SU-DHL-6 (cell line): ENCODE measurements around the gene TWIST2.

Source experiments
- H2AFZ ChIP-seq: fragments of 200-600 bp; sonication (generic); 2 replicates; pipeline ENCODE4 v1.6.1; 2014; ENCODE audit warnings: low read depth, mild to moderate bottlenecking, moderate library complexity, mixed read lengths, antibody characterized with exemption, low read length; ENCODE audit not compliant: severe bottlenecking
- H3F3A ChIP-seq: fragments of 200-600 bp; shearing (Covaris generic); 2 replicates; pipeline ENCODE4 v1.6.0; 2016; ENCODE audit warnings: antibody characterized with exemption, mild to moderate bottlenecking; ENCODE audit not compliant: insufficient read depth
- H3K27ac ChIP-seq: fragments of 200-600 bp; sonication (generic); 2 replicates; pipeline ENCODE4 v1.5.1; 2016; ENCODE audit warnings: low read depth, mild to moderate bottlenecking, low read length, moderate library complexity, mixed read lengths
- H3K27me3 ChIP-seq: fragments of 200-600 bp; sonication (generic), shearing (Covaris generic); 2 replicates; pipeline ENCODE4 v1.6.0; 2014; ENCODE audit warnings: mild to moderate bottlenecking, low read length
- H3K36me3 ChIP-seq: fragments of 200-600 bp; sonication (generic); 2 replicates; pipeline ENCODE4 v1.6.1; 2014; ENCODE audit warnings: mild to moderate bottlenecking, low read length, mixed read lengths
- H3K4me2 ChIP-seq: fragments of 300-600, 200-600 bp; shearing (Covaris generic), sonication (generic); 2 replicates; pipeline ENCODE4 v1.6.0; 2014; ENCODE audit warnings: low read length, low read depth, mild to moderate bottlenecking; ENCODE audit not compliant: poor library complexity, severe bottlenecking
- H3K4me3 ChIP-seq: fragments of 200-600 bp; sonication (generic); 2 replicates; pipeline ENCODE4 v1.5.1; 2014; ENCODE audit warnings: antibody characterized with exemption, low read length, mild to moderate bottlenecking, mixed read lengths; ENCODE audit not compliant: insufficient read depth, poor library complexity, severe bottlenecking
- H3K79me2 ChIP-seq: fragments of 200-600 bp; sonication (generic); 2 replicates; pipeline ENCODE4 v1.6.1; 2014; ENCODE audit warnings: mild to moderate bottlenecking, low read length, moderate library complexity; ENCODE audit not compliant: insufficient read depth
- H3K9ac ChIP-seq: fragments of 200-600 bp; sonication (generic); 2 replicates; pipeline ENCODE4 v1.7.0; 2014; ENCODE audit warnings: mild to moderate bottlenecking, low read length
- H3K9me2 ChIP-seq: fragments of 200-600 bp; sonication (generic); replicated peaks from 2 replicates; pipeline ENCODE4 v1.6.1; 2014; ENCODE audit warnings: low read length; ENCODE audit not compliant: insufficient read depth
- H3K9me3 ChIP-seq: fragments of 200-600 bp; sonication (generic); 2 replicates; pipeline ENCODE4 v1.6.1; 2014; ENCODE audit warnings: low read length, mixed read lengths; ENCODE audit not compliant: insufficient read depth
- H4K20me1 ChIP-seq: fragments of 200-600 bp; sonication (generic); 2 replicates; pipeline ENCODE4 v1.6.1; 2014; ENCODE audit warnings: low read depth, mild to moderate bottlenecking, antibody characterized with exemption, low read length, moderate library complexity, mixed read lengths
- EZH2phosphoT487 ChIP-seq: fragments of 200-600 bp; sonication (generic), shearing (Covaris generic); conservative IDR thresholded peaks from 2 replicates; pipeline ENCODE4 v1.6.1; 2018; ENCODE audit warnings: mild to moderate bottlenecking, antibody characterized with exemption, low read length, moderate library complexity, mixed read lengths
- TF ChIP-seq, protein P1 (sequence below): fragments of 200-600 bp; sonication (generic); IDR thresholded peaks from one replicate; pipeline ENCODE4 v1.5.1; 2017; ENCODE audit warnings: antibody characterized with exemption, mild to moderate bottlenecking, low read length, moderate library complexity; ENCODE audit not compliant: insufficient read depth, poor library complexity, severe bottlenecking

TWIST2 gene

GRCh38 chr2:238946318-238947242, 98.7 kb downstream of the TWIST2 start:
- Histone ChIP-seq H3K36me3 (no peaks in the 10 kb centered on the region), H4K20me1 (no peaks in the 10 kb centered on the region), H3K79me2 (no peaks in the 10 kb centered on the region), H3K27me3 (no peaks in the 10 kb centered on the region), H3K9me2 (no peaks in the 10 kb centered on the region), H3K27ac (no peak overlapping the region), H3K9ac (no peak overlapping the region), H2AFZ (no peak overlapping the region), H3K4me2 (no peak overlapping the region), H3K4me3 (no peak overlapping the region), H3F3A (no peaks in the 10 kb centered on the region), H3K9me3 (0 out of 2 replicates have a peak, but pooled peaks cover 4% of the 10 kb centered on the region)
- no peak for TF ChIP-seq EZH2phosphoT487
- TF ChIP-seq, protein P1, sequence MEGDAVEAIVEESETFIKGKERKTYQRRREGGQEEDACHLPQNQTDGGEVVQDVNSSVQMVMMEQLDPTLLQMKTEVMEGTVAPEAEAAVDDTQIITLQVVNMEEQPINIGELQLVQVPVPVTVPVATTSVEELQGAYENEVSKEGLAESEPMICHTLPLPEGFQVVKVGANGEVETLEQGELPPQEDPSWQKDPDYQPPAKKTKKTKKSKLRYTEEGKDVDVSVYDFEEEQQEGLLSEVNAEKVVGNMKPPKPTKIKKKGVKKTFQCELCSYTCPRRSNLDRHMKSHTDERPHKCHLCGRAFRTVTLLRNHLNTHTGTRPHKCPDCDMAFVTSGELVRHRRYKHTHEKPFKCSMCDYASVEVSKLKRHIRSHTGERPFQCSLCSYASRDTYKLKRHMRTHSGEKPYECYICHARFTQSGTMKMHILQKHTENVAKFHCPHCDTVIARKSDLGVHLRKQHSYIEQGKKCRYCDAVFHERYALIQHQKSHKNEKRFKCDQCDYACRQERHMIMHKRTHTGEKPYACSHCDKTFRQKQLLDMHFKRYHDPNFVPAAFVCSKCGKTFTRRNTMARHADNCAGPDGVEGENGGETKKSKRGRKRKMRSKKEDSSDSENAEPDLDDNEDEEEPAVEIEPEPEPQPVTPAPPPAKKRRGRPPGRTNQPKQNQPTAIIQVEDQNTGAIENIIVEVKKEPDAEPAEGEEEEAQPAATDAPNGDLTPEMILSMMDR: no peak

- 0 out of 2 replicates have a peak, but pooled peaks cover 4% of the 10 kb centered on the region for H3K9me3 ChIP-seq
- no peaks in the 10 kb centered on the region for H3K9me2 ChIP-seq
- H3K27ac ChIP-seq: no peak overlapping the region
- no peaks in the 10 kb centered on the region for H4K20me1 ChIP-seq
- H3K27me3 ChIP-seq: no peaks in the 10 kb centered on the region
- H3K36me3 ChIP-seq: no peaks in the 10 kb centered on the region
- no peak overlapping the region for H2AFZ ChIP-seq
- H3K9ac ChIP-seq: no peak overlapping the region
- no peak overlapping the region for H3K4me2 ChIP-seq
- H3K4me3 ChIP-seq: no peak overlapping the region
- H3K79me2 ChIP-seq: no peaks in the 10 kb centered on the region
- TF ChIP-seq EZH2phosphoT487: no peak
- TF ChIP-seq, protein P1: no peak
- no peaks in the 10 kb centered on the region for H3F3A ChIP-seq
These were observed 99.4 kb downstream of the TWIST2 start for GRCh38 chr2:238947243-238947760.

- H3K4me2 ChIP-seq: no peak overlapping the region
These were observed 100.2 kb downstream of the TWIST2 start for GRCh38 chr2:238947920-238948710.

More at GRCh38 chr2:238947920-238948710, 100.2 kb downstream of the TWIST2 start:
- H3K27me3 ChIP-seq: no peaks in the 10 kb centered on the region
- H3K36me3 ChIP-seq: no peaks in the 10 kb centered on the region
- no peaks in the 10 kb centered on the region for H3K79me2 ChIP-seq
- no peaks in the 10 kb centered on the region for H3K9me2 ChIP-seq
- H3F3A ChIP-seq: no peaks in the 10 kb centered on the region
- H3K27ac ChIP-seq: no peak overlapping the region
- no peak overlapping the region for H2AFZ ChIP-seq
- TF ChIP-seq, protein P1: no peak
- TF ChIP-seq EZH2phosphoT487: no peak
- no peaks in the 10 kb centered on the region for H4K20me1 ChIP-seq
- H3K9me3 ChIP-seq: 0 out of 2 replicates have a peak, but pooled peaks cover 4% of the 10 kb centered on the region
- H3K4me3 ChIP-seq: no peak overlapping the region
- H3K9ac ChIP-seq: no peak overlapping the region
